Vagina (tissue), 2 donors: ENCODE measurements around the gene PIP5KL1. TPM values are rescaled to one million over a fixed set of nuclear protein-coding genes. Genes with fewer than 3 reads are reported as not detected.

Experiments used
- DNase-seq, 2 donors: peaks; one replicate each; pipeline ENCODE4 v3.0.0-alpha.2; 2017; ENCODE audit errors: extremely low spot score in 2 of 2
- H3K27ac ChIP-seq: fragments of 200-600 bp; sonication (generic); one replicate; pipeline ENCODE4 v1.5.1; 2019
- H3K27me3 ChIP-seq: fragments of 200-600 bp; sonication (generic); one replicate; pipeline ENCODE4 v1.5.1; 2019
- H3K36me3 ChIP-seq, 2 donors: fragments of 200-600 bp; sonication (generic); one replicate each; pipeline ENCODE4 v1.5.1; 2017 to 2019
- H3K4me1 ChIP-seq: fragments of 200-600 bp; sonication (generic); one replicate; pipeline ENCODE4 v1.5.1; 2019
- H3K4me3 ChIP-seq, 2 donors: fragments of 200-600 bp; sonication (generic); 1 replicate in 1 of 2; 2 replicates in 1 of 2; pipeline ENCODE4 v1.5.1; 2016 to 2019
- H3K9me3 ChIP-seq: fragments of 200-600 bp; sonication (generic); one replicate; pipeline ENCODE4 v1.5.1; 2019
- CTCF ChIP-seq, 3 experiments: fragments of 450-650 bp in 2 of 3; fragments of 200-600 bp in 1 of 3; sonication (generic) in 1 of 3; IDR thresholded peaks; one replicate each; pipeline ENCODE4 v1.5.1; 2017 to 2019; ENCODE audit warnings: antibody characterized with exemption in 3 of 3, mild to moderate bottlenecking in 2 of 3, moderate library complexity in 2 of 3
- POLR2A ChIP-seq, 2 donors: fragments of 450-650 bp; IDR thresholded peaks; one replicate each; pipeline ENCODE4 v1.6.1; 2017; ENCODE audit warnings: antibody characterized with exemption in 2 of 2, mild to moderate bottlenecking in 2 of 2, moderate library complexity in 2 of 2
- POLR2AphosphoS5 ChIP-seq, 2 donors: sonication (generic); formaldehyde crosslinking; IDR thresholded peaks; one replicate each; pipeline ENCODE4 v1.9.0; 2017; ENCODE audit warnings: antibody characterized with exemption in 2 of 2, mild to moderate bottlenecking in 2 of 2, low read depth in 1 of 2; ENCODE audit not compliant: insufficient read depth in 1 of 2
- intact Hi-C: fragments of 100-400 bp; cut with DNase I; formaldehyde crosslinking; loops from one replicate; pipeline ENCODE4 v1.15.1; 2023
- total RNA-seq: library from RNA; depleted of rRNA; stranded (reverse); fragments of >200 nt; gene quantifications from one replicate; pipeline ENCODE4 v1.2.3, GENCODE V29; 2016

PIP5KL1 gene
- total RNA-seq = 10.3 TPM

- Histone ChIP-seq H3K4me1 (peaks cover 45% of the 10 kb centered on the region), H3K27me3 (no peaks in the 10 kb centered on the region), H3K27ac (peak within 1 kb of the TSS; percentile 74), H3K36me3 (no peaks in the 10 kb centered on the region), H3K9me3 (no peaks in the 10 kb centered on the region), H3K4me3 (peak within 1 kb of the TSS; percentile 42 to 71)
- TF ChIP-seq POLR2A (IDR thresholded peaks at IDR 0.05) = no peak
- TF ChIP-seq CTCF (IDR thresholded peaks at IDR 0.05) = no peak
- TF ChIP-seq POLR2AphosphoS5 (IDR thresholded peaks at IDR 0.05; ENCODE audit: insufficient read depth in 1 of 2, low read depth in 1 of 2) = peak in 1 of 2 donors; percentile 50
- intact Hi-C loops = no loop called here
- DNase-seq = no peak
These were observed at the start of gene PIP5KL1 for GRCh38 chr9:127930231-127931091. Gene PIP5KL1, minus strand, starts transcription at chr9:127930777. Its CDS starts 25 bp downstream, at chr9:127930752.

GRCh38 chr9:127980060-127980705 is 49.6 kb upstream of the PIP5KL1 start:
- Histone ChIP-seq H3K27me3 (no peaks in the 10 kb centered on the region), H3K4me1 (peaks cover 59% of the 10 kb centered on the region), H3K27ac (peak overlapping the region; percentile 96), H3K9me3 (no peaks in the 10 kb centered on the region), H3K36me3 (no peaks in the 10 kb centered on the region), H3K4me3 (peak overlapping the region; percentile 78 to 95)
- intact Hi-C loops = loop anchor here (5.0 kb wide), 1 partner anchor 38 kb away; no protein-coding TSS in a partner anchor
- no peak for DNase-seq
- peak in 1 of 2 donors; percentile 73 for TF ChIP-seq POLR2A (IDR thresholded peaks at IDR 0.05)
- no peak for TF ChIP-seq CTCF (IDR thresholded peaks at IDR 0.05)

GRCh38 chr9:127979333-127980059 is 48.9 kb upstream of the PIP5KL1 start:
- Histone ChIP-seq H3K27me3 (no peaks in the 10 kb centered on the region), H3K4me1 (peaks cover 65% of the 10 kb centered on the region), H3K36me3 (no peaks in the 10 kb centered on the region), H3K27ac (peak overlapping the region; percentile 96), H3K4me3 (peak overlapping the region; percentile 78 to 95), H3K9me3 (no peaks in the 10 kb centered on the region)
- intact Hi-C loops = loop anchor here (5.0 kb wide), 1 partner anchor 37 kb away; no protein-coding TSS in a partner anchor
- peak in 1 of 2 donors; percentile 72 for TF ChIP-seq POLR2AphosphoS5 (IDR thresholded peaks at IDR 0.05; ENCODE audit: insufficient read depth in 1 of 2, low read depth in 1 of 2)
- TF ChIP-seq POLR2A (IDR thresholded peaks at IDR 0.05) = no peak
- DNase-seq = peak in 1 of 2 donors; percentile 89

GRCh38 chr9:127979015-127979332 is 48.4 kb upstream of the PIP5KL1 start:
- peaks cover 71% of the 10 kb centered on the region for H3K4me1 ChIP-seq
- H3K4me3 ChIP-seq = peak overlapping the region; percentile 78 to 95
- intact Hi-C loops = no loop called here
- no peaks in the 10 kb centered on the region for H3K9me3 ChIP-seq
- DNase-seq = no peak
- TF ChIP-seq POLR2A (IDR thresholded peaks at IDR 0.05) (no peak), POLR2AphosphoS5 (IDR thresholded peaks at IDR 0.05; ENCODE audit: insufficient read depth in 1 of 2, low read depth in 1 of 2) (no peak), CTCF (IDR thresholded peaks at IDR 0.05) (no peak)
- no peaks in the 10 kb centered on the region for H3K27me3 ChIP-seq
- peak overlapping the region; percentile 96 for H3K27ac ChIP-seq
- H3K36me3 ChIP-seq = no peaks in the 10 kb centered on the region

GRCh38 chr9:127977884-127978647 is 47.5 kb upstream of the PIP5KL1 start:
- H3K4me1 ChIP-seq = peaks cover 80% of the 10 kb centered on the region
- peak in 1 of 2 donors; percentile 88 for DNase-seq
- intact Hi-C loops = no loop called here

More at GRCh38 chr9:127977884-127978647, 47.5 kb upstream of the PIP5KL1 start:
- Histone ChIP-seq H3K27ac (peak overlapping the region; percentile 96), H3K36me3 (no peaks in the 10 kb centered on the region), H3K27me3 (no peaks in the 10 kb centered on the region), H3K4me3 (peak overlapping the region; percentile 78 to 95), H3K9me3 (no peaks in the 10 kb centered on the region)
- TF ChIP-seq POLR2AphosphoS5 (IDR thresholded peaks at IDR 0.05; ENCODE audit: insufficient read depth in 1 of 2, low read depth in 1 of 2) = peak in 1 of 2 donors; percentile 15
- TF ChIP-seq POLR2A (IDR thresholded peaks at IDR 0.05) = no peak
